HEK293 (cell line): Measurements from ENCODE around the gene MMS19.

Source experiments
- CTCF ChIA-PET: fragments of 350-600 bp; formaldehyde crosslinking; extraction: SDS; loops from one replicate; lab custom pipeline; 2021; ENCODE audit warnings: antibody characterized with exemption; lab: Yijun Ruan, JAX
- POLR2A ChIA-PET: fragments of 300-600 bp; formaldehyde crosslinking; extraction: SDS; loops from one replicate; lab custom pipeline; 2020; ENCODE audit warnings: antibody characterized with exemption, inconsistent platforms; lab: Yijun Ruan, JAX
- H3K27ac ChIP-seq: fragments of 200-500 bp; sonication (Bioruptor generic); 2 replicates; pipeline ENCODE4 v1.5.1; 2014; ENCODE audit warnings: low read depth, low read length, control low read depth, inconsistent platforms; ENCODE audit errors: extremely low read depth
- H3K36me3 ChIP-seq, 2 experiments: fragments of 200-500 bp in 1 of 2; sonication (Bioruptor generic) in 1 of 2; 1 replicate in 1 of 2; 2 replicates in 1 of 2; pipeline ENCODE4 v1.5.1; 2014 to 2017; ENCODE audit warnings: inconsistent platforms in 2 of 2, low read length in 2 of 2; ENCODE audit not compliant: control insufficient read depth in 2 of 2, insufficient read depth in 1 of 2
- H3K4me1 ChIP-seq: fragments of 200-500 bp; sonication (Bioruptor generic); 2 replicates; pipeline ENCODE4 v1.5.1; 2014; ENCODE audit warnings: mild to moderate bottlenecking, low read length, inconsistent platforms; ENCODE audit not compliant: control insufficient read depth, insufficient read depth
- H3K4me3 ChIP-seq: 2 replicates; pipeline ENCODE4 v1.5.1; 2011; ENCODE audit warnings: low read depth, mild to moderate bottlenecking, control low read depth, low read length, moderate library complexity
- H3K9me3 ChIP-seq: fragments of 200-500 bp; sonication (Bioruptor generic); 2 replicates; pipeline ENCODE4 v1.5.1; 2014; ENCODE audit warnings: low read depth, low read length, inconsistent platforms; ENCODE audit not compliant: control insufficient read depth, insufficient read depth
- BCL11B ChIP-seq: fragments of 450-650 bp; formaldehyde crosslinking; IDR thresholded peaks from 2 replicates; pipeline ENCODE4 v1.5.1; 2016; ENCODE audit warnings: low read depth, missing biosample characterization, missing genetic modification characterization
- GLIS1 ChIP-seq: fragments of 450-650 bp; formaldehyde crosslinking; IDR thresholded peaks from 2 replicates; pipeline ENCODE4 v1.5.1; 2016; ENCODE audit warnings: missing biosample characterization, missing genetic modification characterization
- IKZF3 ChIP-seq: fragments of 450-650 bp; IDR thresholded peaks from 2 replicates; pipeline ENCODE4 v1.5.0; 2018; ENCODE audit warnings: missing biosample characterization, mild to moderate bottlenecking, missing genetic modification characterization, moderate library complexity
- KLF7 ChIP-seq: fragments of 450-650 bp; formaldehyde crosslinking; IDR thresholded peaks from 2 replicates; pipeline ENCODE4 v1.5.1; 2016; ENCODE audit warnings: missing biosample characterization, missing genetic modification characterization, borderline replicate concordance
- WT1 ChIP-seq: fragments of 450-650 bp; formaldehyde crosslinking; IDR thresholded peaks from 2 replicates; pipeline ENCODE4 v1.5.1; 2016; ENCODE audit warnings: missing biosample characterization, missing genetic modification characterization
- YY1 ChIP-seq: fragments of 450-650 bp; formaldehyde crosslinking; IDR thresholded peaks from 2 replicates; pipeline ENCODE4 v1.5.1; 2018; ENCODE audit warnings: missing biosample characterization, missing genetic modification characterization
- ZBTB11 ChIP-seq: fragments of 450-650 bp; formaldehyde crosslinking; conservative IDR thresholded peaks from 2 replicates; pipeline ENCODE4 v1.5.1; 2016; ENCODE audit warnings: low read depth, missing biosample characterization, missing genetic modification characterization
- ZEB2 ChIP-seq: fragments of 450-650 bp; formaldehyde crosslinking; IDR thresholded peaks from 2 replicates; pipeline ENCODE4 v1.5.1; 2016; ENCODE audit warnings: missing biosample characterization, missing genetic modification characterization
- ZNF146 ChIP-seq: fragments of 450-650 bp; formaldehyde crosslinking; IDR thresholded peaks from 2 replicates; pipeline ENCODE4 v1.5.1; 2016; ENCODE audit warnings: missing biosample characterization, missing genetic modification characterization
- ZNF157 ChIP-seq: fragments of 450-650 bp; formaldehyde crosslinking; IDR thresholded peaks from 2 replicates; pipeline ENCODE4 v1.5.1; 2016; ENCODE audit warnings: missing biosample characterization, missing genetic modification characterization
- ZNF18 ChIP-seq: fragments of 450-650 bp; formaldehyde crosslinking; IDR thresholded peaks from 2 replicates; pipeline ENCODE4 v1.5.1; 2016; ENCODE audit warnings: missing biosample characterization, missing genetic modification characterization
- ZNF23 ChIP-seq: fragments of 450-650 bp; formaldehyde crosslinking; IDR thresholded peaks from 2 replicates; pipeline ENCODE4 v1.5.1; 2016; ENCODE audit warnings: missing biosample characterization, missing genetic modification characterization, borderline replicate concordance
- ZNF239 ChIP-seq: fragments of 450-650 bp; formaldehyde crosslinking; IDR thresholded peaks from 2 replicates; pipeline ENCODE4 v1.5.1; 2016; ENCODE audit warnings: missing biosample characterization, missing genetic modification characterization
- ZNF292 ChIP-seq: fragments of 450-650 bp; formaldehyde crosslinking; IDR thresholded peaks from 2 replicates; pipeline ENCODE4 v1.5.1; 2016; ENCODE audit warnings: low read depth, missing biosample characterization, missing genetic modification characterization, borderline replicate concordance
- ZNF354C ChIP-seq: fragments of 450-650 bp; formaldehyde crosslinking; IDR thresholded peaks from 2 replicates; pipeline ENCODE4 v1.5.1; 2016; ENCODE audit warnings: missing biosample characterization, missing genetic modification characterization, low read depth, borderline replicate concordance
- ZNF416 ChIP-seq: fragments of 450-650 bp; formaldehyde crosslinking; IDR thresholded peaks from 2 replicates; pipeline ENCODE4 v1.5.1; 2016; ENCODE audit warnings: missing biosample characterization, missing genetic modification characterization
- ZNF561 ChIP-seq: fragments of 450-650 bp; IDR thresholded peaks from 2 replicates; pipeline ENCODE4 v1.5.1; 2018; ENCODE audit warnings: missing biosample characterization, missing genetic modification characterization, borderline replicate concordance
- ZNF580 ChIP-seq: fragments of 450-650 bp; formaldehyde crosslinking; IDR thresholded peaks from 2 replicates; pipeline ENCODE4 v1.5.1; 2016; ENCODE audit warnings: missing biosample characterization, missing genetic modification characterization
- ZNF596 ChIP-seq: fragments of 450-650 bp; IDR thresholded peaks from 2 replicates; pipeline ENCODE4 v1.5.0; 2018; ENCODE audit warnings: missing biosample characterization, mild to moderate bottlenecking, missing genetic modification characterization, moderate library complexity
- ZNF629 ChIP-seq: fragments of 450-650 bp; formaldehyde crosslinking; IDR thresholded peaks from 2 replicates; pipeline ENCODE4 v1.5.1; 2017; ENCODE audit warnings: missing biosample characterization, missing genetic modification characterization
- ZNF670 ChIP-seq: fragments of 450-650 bp; formaldehyde crosslinking; IDR thresholded peaks from 2 replicates; pipeline ENCODE4 v1.5.1; 2016; ENCODE audit warnings: missing biosample characterization, missing genetic modification characterization, low read depth
- ZNF777 ChIP-seq: fragments of 450-650 bp; formaldehyde crosslinking; IDR thresholded peaks from 2 replicates; pipeline ENCODE4 v1.5.1; 2017; ENCODE audit warnings: missing biosample characterization, missing genetic modification characterization, borderline replicate concordance
- TF ChIP-seq, protein P1 (sequence below): fragments of 450-650 bp; formaldehyde crosslinking; IDR thresholded peaks from 2 replicates; pipeline ENCODE4 v1.5.1; 2016; ENCODE audit warnings: missing biosample characterization, missing genetic modification characterization, low read depth

The MMS19 gene

DNA sequence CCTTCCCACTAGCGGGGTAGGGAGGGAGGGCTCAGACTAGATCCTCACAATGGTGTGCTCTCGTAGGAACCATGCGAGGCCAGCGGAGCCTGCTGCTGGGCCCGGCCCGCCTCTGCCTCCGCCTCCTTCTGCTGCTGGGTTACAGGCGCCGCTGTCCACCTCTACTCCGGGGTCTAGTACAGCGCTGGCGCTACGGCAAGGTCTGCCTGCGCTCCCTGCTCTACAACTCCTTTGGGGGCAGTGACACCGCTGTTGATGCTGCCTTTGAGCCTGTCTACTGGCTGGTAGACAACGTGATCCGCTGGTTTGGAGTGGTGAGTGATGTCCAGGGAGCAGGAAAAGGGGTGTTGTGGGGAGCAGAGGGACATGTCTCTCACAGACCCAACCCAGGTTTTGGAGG is 46.6 kb downstream of the MMS19 start:
- H3K4me3 ChIP-seq, result no peak overlapping the region
- H3K9me3 ChIP-seq, result no peaks in the 10 kb centered on the region
- no peak for TF ChIP-seq ZNF629 (tag by site-specific recombination)
- CTCF ChIA-PET, result no interaction called here
- H3K4me1 ChIP-seq, result peaks cover 12% of the 10 kb centered on the region
- POLR2A ChIA-PET, result no interaction called here
- no peak overlapping the region for H3K27ac ChIP-seq
- H3K36me3 ChIP-seq, result peaks cover 8 to 65% of the 10 kb centered on the region in 2 experiments; a peak in 1 of 3 replicates

GRCh38 chr10:97450828-97451227 is 47.4 kb downstream of the MMS19 start:
- peaks cover 8 to 57% of the 10 kb centered on the region in 2 experiments; a peak in 1 of 3 replicates for H3K36me3 ChIP-seq
- POLR2A ChIA-PET, result no interaction called here
- CTCF ChIA-PET, result interaction anchor here (0.6 kb wide), 1 partner anchor 13 kb away, joined by 4 read pairs; no protein-coding TSS in a partner anchor
- TF ChIP-seq BCL11B (no peak), ZNF354C (tag by site-specific recombination) (no peak), ZNF157 (tag by site-specific recombination) (no peak), ZNF416 (tag by site-specific recombination) (no peak), IKZF3 (tag by site-specific recombination) (no peak), ZNF561 (tag by site-specific recombination) (no peak), ZBTB11 (tag by site-specific recombination) (no peak)
- H3K27ac ChIP-seq, result no peak overlapping the region
- H3K4me1 ChIP-seq, result peaks cover 12% of the 10 kb centered on the region
- H3K9me3 ChIP-seq, result no peaks in the 10 kb centered on the region
- no peak overlapping the region for H3K4me3 ChIP-seq

GRCh38 chr10:97445722-97446639 is 52.2 kb downstream of the MMS19 start, which contains the start of the genes EXOSC1 and ZDHHC16:
Gene EXOSC1 (minus strand): TSS chr10:97446006. CDS start chr10:97445985, 21 bp downstream.
Gene ZDHHC16 (plus strand): TSS chr10:97446175. CDS start chr10:97451676, 5,501 bp downstream.
- peak within 1 kb of the TSS; percentile 70 for H3K27ac ChIP-seq
- POLR2A ChIA-PET, result interaction anchor here (1.7 to 2.0 kb wide), 2 partner anchors 9 to 12 kb away, joined by 5 to 11 read pairs; no protein-coding TSS in a partner anchor
- H3K36me3 ChIP-seq, result peaks cover 23 to 25% of the 10 kb centered on the region in 2 experiments
- peak within 1 kb of the TSS; percentile 88 for H3K4me3 ChIP-seq
- H3K4me1 ChIP-seq, result peaks cover 6% of the 10 kb centered on the region; the same call in 1 of the 2 replicates
- CTCF ChIA-PET, result interaction anchor here (0.6 to 1.0 kb wide), 4 partner anchors 33 to 249 kb away, joined by 3 to 7 read pairs (median 3); partner anchors contain the start of gene ANKRD2
- no peaks in the 10 kb centered on the region for H3K9me3 ChIP-seq
- TF ChIP-seq, protein P1, sequence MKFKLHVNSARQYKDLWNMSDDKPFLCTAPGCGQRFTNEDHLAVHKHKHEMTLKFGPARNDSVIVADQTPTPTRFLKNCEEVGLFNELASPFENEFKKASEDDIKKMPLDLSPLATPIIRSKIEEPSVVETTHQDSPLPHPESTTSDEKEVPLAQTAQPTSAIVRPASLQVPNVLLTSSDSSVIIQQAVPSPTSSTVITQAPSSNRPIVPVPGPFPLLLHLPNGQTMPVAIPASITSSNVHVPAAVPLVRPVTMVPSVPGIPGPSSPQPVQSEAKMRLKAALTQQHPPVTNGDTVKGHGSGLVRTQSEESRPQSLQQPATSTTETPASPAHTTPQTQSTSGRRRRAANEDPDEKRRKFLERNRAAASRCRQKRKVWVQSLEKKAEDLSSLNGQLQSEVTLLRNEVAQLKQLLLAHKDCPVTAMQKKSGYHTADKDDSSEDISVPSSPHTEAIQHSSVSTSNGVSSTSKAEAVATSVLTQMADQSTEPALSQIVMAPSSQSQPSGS (tag by site-specific recombination), result no peak
- TF ChIP-seq ZNF239 (tag by site-specific recombination) (no peak), ZNF580 (tag by site-specific recombination) (peak; percentile 70; the same call in 1 of the 2 replicates), WT1 (tag by site-specific recombination) (peak; percentile 41; the same call in 1 of the 2 replicates), ZNF596 (tag by site-specific recombination) (no peak), ZNF18 (no peak), KLF7 (tag by site-specific recombination) (peak; percentile 61; the same call in 1 of the 2 replicates), ZNF146 (tag by site-specific recombination) (no peak), ZNF292 (tag by site-specific recombination) (no peak), GLIS1 (peak; percentile 30; the same call in 1 of the 2 replicates), ZNF670 (no peak), ZNF23 (tag by site-specific recombination) (no peak), ZEB2 (peak; percentile 68; the same call in 1 of the 2 replicates), YY1 (tag by site-specific recombination) (no peak; the same call in 1 of the 2 replicates), ZNF777 (no peak)
